Neural cell (in vitro differentiated cells): Measurements from ENCODE around the gene FAM168B. TPM values are rescaled to one million over a fixed set of nuclear protein-coding genes. Genes with fewer than 3 reads are reported as not detected.

Source experiments
- H2AFZ ChIP-seq: fragments of 200-600, 300-800 bp; sonication (generic), shearing (Covaris generic); 2 replicates; pipeline ENCODE4 v1.6.0; 2014; ENCODE audit warnings: low read depth, mild to moderate bottlenecking, antibody characterized with exemption, low read length, moderate library complexity
- H3F3A ChIP-seq: fragments of 200-600 bp; shearing (Covaris generic); 2 replicates; pipeline ENCODE4 v1.6.1; 2016; ENCODE audit warnings: mild to moderate bottlenecking, moderate library complexity, mixed read lengths, antibody characterized with exemption, low read length; ENCODE audit not compliant: insufficient read depth, poor library complexity, severe bottlenecking
- H3K27ac ChIP-seq: fragments of 200-600, 300-800 bp; sonication (generic), shearing (Covaris generic); 2 replicates; pipeline ENCODE4 v1.5.1; 2014; ENCODE audit warnings: mild to moderate bottlenecking, low read length, moderate library complexity
- H3K27me3 ChIP-seq: fragments of 300-800, 200-600 bp; sonication (generic), shearing (Covaris generic); 2 replicates; pipeline ENCODE4 v1.6.0; 2014; ENCODE audit warnings: mild to moderate bottlenecking, low read depth, low read length, moderate library complexity; ENCODE audit not compliant: insufficient read depth
- H3K36me3 ChIP-seq: fragments of 300-800, 200-600 bp; sonication (generic), shearing (Covaris generic); 2 replicates; pipeline ENCODE4 v1.5.1; 2014; ENCODE audit warnings: mild to moderate bottlenecking, antibody characterized with exemption, low read length, moderate library complexity; ENCODE audit not compliant: insufficient read depth
- H3K4me2 ChIP-seq: fragments of 300-800, 200-600 bp; sonication (generic), shearing (Covaris generic); 2 replicates; pipeline ENCODE4 v1.6.0; 2014; ENCODE audit warnings: mild to moderate bottlenecking, low read length
- H3K4me3 ChIP-seq: fragments of 300-800, 200-600 bp; sonication (generic), shearing (Covaris generic); 2 replicates; pipeline ENCODE4 v1.5.1; 2014; ENCODE audit warnings: mild to moderate bottlenecking, low read length, moderate library complexity
- H3K79me2 ChIP-seq: fragments of 200-600 bp; shearing (Covaris generic); replicated peaks from 2 replicates; pipeline ENCODE4 v1.6.0; 2014; ENCODE audit warnings: mild to moderate bottlenecking, low read length, moderate library complexity; ENCODE audit not compliant: insufficient read depth
- H3K9ac ChIP-seq: fragments of 300-800, 200-600 bp; sonication (generic), shearing (Covaris generic); 2 replicates; pipeline ENCODE4 v1.6.1; 2016; ENCODE audit warnings: mild to moderate bottlenecking, low read length, mixed read lengths
- H3K9me2 ChIP-seq: fragments of 200-600 bp; shearing (Covaris generic); 2 replicates; pipeline ENCODE4 v1.6.1; 2016; ENCODE audit warnings: mild to moderate bottlenecking, low read length, mixed read lengths; ENCODE audit not compliant: insufficient read depth
- H3K9me3 ChIP-seq: fragments of 200-600, 300-800 bp; sonication (generic), shearing (Covaris generic); 2 replicates; pipeline ENCODE4 v1.6.1; 2016; ENCODE audit warnings: mild to moderate bottlenecking, mixed run types, low read length, moderate library complexity, mixed read lengths
- H4K20me1 ChIP-seq: fragments of 200-600 bp; shearing (Covaris generic); 2 replicates; pipeline ENCODE4 v1.6.1; 2016; ENCODE audit warnings: mild to moderate bottlenecking, mixed run types; ENCODE audit not compliant: insufficient read depth
- EP300 ChIP-seq: fragments of 450-650 bp; conservative IDR thresholded peaks from 2 replicates; pipeline ENCODE4 v1.6.1; 2014; ENCODE audit warnings: antibody characterized with exemption, mild to moderate bottlenecking, moderate library complexity; ENCODE audit not compliant: poor library complexity, severe bottlenecking
- EZH2 ChIP-seq: fragments of 200-600, 300-800 bp; shearing (Covaris generic), sonication (generic); IDR thresholded peaks from 2 replicates; pipeline ENCODE4 v1.6.1; 2014; ENCODE audit warnings: antibody characterized with exemption, low read length, borderline replicate concordance, mild to moderate bottlenecking; ENCODE audit not compliant: insufficient read depth, poor library complexity, severe bottlenecking
- MXI1 ChIP-seq: fragments of 450-650 bp; conservative IDR thresholded peaks from 2 replicates; pipeline ENCODE4 v1.6.1; 2014; ENCODE audit warnings: antibody characterized with exemption, mild to moderate bottlenecking; ENCODE audit not compliant: poor library complexity, severe bottlenecking
- POLR2AphosphoS5 ChIP-seq: IDR thresholded peaks from 2 replicates; pipeline ENCODE4 v1.6.1; 2012
- RAD21 ChIP-seq: fragments of 450-650 bp; conservative IDR thresholded peaks from 2 replicates; pipeline ENCODE4 v1.6.1; 2014; ENCODE audit warnings: antibody characterized with exemption, mild to moderate bottlenecking, moderate library complexity
- SMC3 ChIP-seq: fragments of 450-650 bp; conservative IDR thresholded peaks from 2 replicates; pipeline ENCODE4 v1.6.1; 2014; ENCODE audit warnings: antibody characterized with exemption, mild to moderate bottlenecking, moderate library complexity; ENCODE audit not compliant: poor library complexity
- TAF1 ChIP-seq: IDR thresholded peaks from 2 replicates; pipeline ENCODE4 v1.6.1; 2012; ENCODE audit warnings: low read depth
- polyA plus RNA-seq: library from polyadenylated mRNA; depleted of rRNA; stranded (reverse); fragments of >200 nt; gene quantifications from 2 replicates; pipeline ENCODE4 v1.2.3, GENCODE V29; 2014
- TF ChIP-seq, protein P1 (sequence below): fragments of 450-650 bp; IDR thresholded peaks from 2 replicates; pipeline ENCODE4 v1.5.1; 2014; ENCODE audit warnings: antibody characterized with exemption, mild to moderate bottlenecking, moderate library complexity; ENCODE audit not compliant: poor library complexity, severe bottlenecking
- TF ChIP-seq, protein P2 (sequence below): IDR thresholded peaks from 2 replicates; pipeline ENCODE4 v1.6.1; 2012; ENCODE audit warnings: borderline replicate concordance

FAM168B gene
- polyA plus RNA-seq, 1 donor from 2014 or later: 162 TPM

DNA sequence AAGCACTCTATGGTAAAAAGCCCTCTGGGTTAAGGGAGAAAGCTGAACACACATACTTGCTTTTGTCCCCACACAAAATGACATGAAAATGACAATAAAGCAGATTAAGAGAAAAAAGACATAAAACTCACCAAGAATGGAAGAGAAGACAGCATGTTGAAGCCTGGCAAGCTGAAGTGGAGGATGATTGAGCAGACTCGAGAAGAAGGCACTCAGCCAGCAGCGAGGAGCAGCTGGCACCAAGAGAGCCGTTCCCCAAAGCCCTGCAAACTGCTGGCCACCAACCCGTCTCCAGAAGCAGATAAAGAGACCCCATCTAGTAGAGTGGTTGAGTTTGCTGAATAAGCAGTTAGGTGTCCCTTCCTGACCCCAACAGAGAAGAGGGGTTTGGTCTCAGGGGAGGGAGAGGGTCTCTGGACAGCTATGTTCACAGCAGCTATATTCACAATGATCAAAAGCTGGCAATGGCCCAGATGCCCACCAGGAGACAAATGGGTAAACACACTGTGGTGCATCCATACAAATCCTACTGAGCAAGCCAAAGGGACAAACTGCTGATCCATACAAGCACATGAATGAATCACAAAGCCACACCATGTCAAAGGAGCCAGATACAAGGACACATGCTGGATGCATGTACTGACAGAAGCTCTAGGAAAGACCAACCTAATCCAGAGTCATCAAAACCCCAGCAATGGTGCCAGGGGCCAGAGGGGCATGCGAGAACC lies 36.9 kb downstream of the FAM168B start:
- Histone ChIP-seq H3K9me3 (no peaks in the 10 kb centered on the region), H3K9me2 (no peaks in the 10 kb centered on the region), H3K79me2 (peaks cover 31% of the 10 kb centered on the region), H4K20me1 (no peaks in the 10 kb centered on the region), H2AFZ (no peak overlapping the region), H3K36me3 (peaks cover 6% of the 10 kb centered on the region), H3K4me3 (no peak overlapping the region), H3K27me3 (no peaks in the 10 kb centered on the region), H3K9ac (no peak overlapping the region), H3F3A (no peaks in the 10 kb centered on the region), H3K4me2 (no peak overlapping the region), H3K27ac (no peak overlapping the region)
- TF ChIP-seq SMC3 (no peak), POLR2AphosphoS5 (no peak), EZH2 (no peak), RAD21 (no peak), MXI1 (no peak), TAF1 (no peak), EP300 (no peak)
- TF ChIP-seq, protein P1, sequence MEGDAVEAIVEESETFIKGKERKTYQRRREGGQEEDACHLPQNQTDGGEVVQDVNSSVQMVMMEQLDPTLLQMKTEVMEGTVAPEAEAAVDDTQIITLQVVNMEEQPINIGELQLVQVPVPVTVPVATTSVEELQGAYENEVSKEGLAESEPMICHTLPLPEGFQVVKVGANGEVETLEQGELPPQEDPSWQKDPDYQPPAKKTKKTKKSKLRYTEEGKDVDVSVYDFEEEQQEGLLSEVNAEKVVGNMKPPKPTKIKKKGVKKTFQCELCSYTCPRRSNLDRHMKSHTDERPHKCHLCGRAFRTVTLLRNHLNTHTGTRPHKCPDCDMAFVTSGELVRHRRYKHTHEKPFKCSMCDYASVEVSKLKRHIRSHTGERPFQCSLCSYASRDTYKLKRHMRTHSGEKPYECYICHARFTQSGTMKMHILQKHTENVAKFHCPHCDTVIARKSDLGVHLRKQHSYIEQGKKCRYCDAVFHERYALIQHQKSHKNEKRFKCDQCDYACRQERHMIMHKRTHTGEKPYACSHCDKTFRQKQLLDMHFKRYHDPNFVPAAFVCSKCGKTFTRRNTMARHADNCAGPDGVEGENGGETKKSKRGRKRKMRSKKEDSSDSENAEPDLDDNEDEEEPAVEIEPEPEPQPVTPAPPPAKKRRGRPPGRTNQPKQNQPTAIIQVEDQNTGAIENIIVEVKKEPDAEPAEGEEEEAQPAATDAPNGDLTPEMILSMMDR: no peak
- TF ChIP-seq, protein P2, sequence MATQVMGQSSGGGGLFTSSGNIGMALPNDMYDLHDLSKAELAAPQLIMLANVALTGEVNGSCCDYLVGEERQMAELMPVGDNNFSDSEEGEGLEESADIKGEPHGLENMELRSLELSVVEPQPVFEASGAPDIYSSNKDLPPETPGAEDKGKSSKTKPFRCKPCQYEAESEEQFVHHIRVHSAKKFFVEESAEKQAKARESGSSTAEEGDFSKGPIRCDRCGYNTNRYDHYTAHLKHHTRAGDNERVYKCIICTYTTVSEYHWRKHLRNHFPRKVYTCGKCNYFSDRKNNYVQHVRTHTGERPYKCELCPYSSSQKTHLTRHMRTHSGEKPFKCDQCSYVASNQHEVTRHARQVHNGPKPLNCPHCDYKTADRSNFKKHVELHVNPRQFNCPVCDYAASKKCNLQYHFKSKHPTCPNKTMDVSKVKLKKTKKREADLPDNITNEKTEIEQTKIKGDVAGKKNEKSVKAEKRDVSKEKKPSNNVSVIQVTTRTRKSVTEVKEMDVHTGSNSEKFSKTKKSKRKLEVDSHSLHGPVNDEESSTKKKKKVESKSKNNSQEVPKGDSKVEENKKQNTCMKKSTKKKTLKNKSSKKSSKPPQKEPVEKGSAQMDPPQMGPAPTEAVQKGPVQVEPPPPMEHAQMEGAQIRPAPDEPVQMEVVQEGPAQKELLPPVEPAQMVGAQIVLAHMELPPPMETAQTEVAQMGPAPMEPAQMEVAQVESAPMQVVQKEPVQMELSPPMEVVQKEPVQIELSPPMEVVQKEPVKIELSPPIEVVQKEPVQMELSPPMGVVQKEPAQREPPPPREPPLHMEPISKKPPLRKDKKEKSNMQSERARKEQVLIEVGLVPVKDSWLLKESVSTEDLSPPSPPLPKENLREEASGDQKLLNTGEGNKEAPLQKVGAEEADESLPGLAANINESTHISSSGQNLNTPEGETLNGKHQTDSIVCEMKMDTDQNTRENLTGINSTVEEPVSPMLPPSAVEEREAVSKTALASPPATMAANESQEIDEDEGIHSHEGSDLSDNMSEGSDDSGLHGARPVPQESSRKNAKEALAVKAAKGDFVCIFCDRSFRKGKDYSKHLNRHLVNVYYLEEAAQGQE: no peak

DNA sequence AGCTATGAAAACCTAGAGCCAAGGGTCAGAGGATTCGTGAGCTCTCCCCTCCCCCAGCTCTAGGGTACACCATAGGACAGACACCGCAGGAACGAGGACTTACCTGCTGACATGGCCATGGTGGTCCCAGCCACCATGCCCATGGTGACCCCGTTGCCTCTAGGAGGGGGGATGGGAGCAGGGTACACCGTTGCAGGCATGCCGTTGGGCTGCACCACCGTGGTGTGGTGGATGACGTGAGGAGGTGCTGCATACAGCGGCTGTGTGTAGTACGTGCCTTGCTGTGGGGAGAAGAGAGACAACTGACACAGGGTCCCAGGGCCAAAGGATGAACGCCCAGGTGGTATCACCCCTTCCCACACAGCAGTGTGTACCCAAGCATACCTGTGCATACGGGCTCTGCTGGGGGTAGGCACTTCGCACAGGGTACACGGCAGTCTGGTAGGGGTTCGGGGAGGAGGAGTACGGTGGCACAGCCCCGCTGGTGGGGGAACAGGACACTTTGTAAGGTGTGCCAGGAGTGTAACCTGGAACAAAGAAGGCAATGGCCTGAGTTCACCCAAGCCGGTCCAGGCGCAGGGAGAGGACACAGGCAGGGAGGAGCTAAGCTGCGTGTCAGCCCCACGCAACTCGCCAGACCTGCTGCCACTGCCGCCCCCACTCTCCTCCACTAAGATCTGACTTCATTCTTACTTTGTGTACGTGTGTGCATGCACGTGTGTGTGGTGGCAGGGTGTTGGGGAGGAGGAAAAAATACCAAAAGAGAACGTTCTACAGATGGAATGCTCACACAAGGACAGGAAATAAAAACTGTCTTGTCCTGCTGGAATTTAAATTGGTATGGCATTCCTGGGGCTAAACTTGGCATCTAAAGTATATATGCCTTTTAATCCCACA lies 37.8 kb downstream of the FAM168B start:
- Histone ChIP-seq H3K9me3 (no peaks in the 10 kb centered on the region), H2AFZ (no peak overlapping the region), H3K27me3 (no peaks in the 10 kb centered on the region), H3K79me2 (peaks cover 29% of the 10 kb centered on the region), H3K9me2 (no peaks in the 10 kb centered on the region), H3K27ac (no peak overlapping the region), H4K20me1 (no peaks in the 10 kb centered on the region), H3K4me3 (no peak overlapping the region), H3K9ac (no peak overlapping the region), H3K36me3 (peaks cover 6% of the 10 kb centered on the region), H3K4me2 (no peak overlapping the region), H3F3A (no peaks in the 10 kb centered on the region)
- TF ChIP-seq EP300 (no peak), TAF1 (no peak), MXI1 (no peak), EZH2 (no peak), RAD21 (no peak), SMC3 (no peak)
